ENCODE measurements around the gene SLC25A30.

DNA sequence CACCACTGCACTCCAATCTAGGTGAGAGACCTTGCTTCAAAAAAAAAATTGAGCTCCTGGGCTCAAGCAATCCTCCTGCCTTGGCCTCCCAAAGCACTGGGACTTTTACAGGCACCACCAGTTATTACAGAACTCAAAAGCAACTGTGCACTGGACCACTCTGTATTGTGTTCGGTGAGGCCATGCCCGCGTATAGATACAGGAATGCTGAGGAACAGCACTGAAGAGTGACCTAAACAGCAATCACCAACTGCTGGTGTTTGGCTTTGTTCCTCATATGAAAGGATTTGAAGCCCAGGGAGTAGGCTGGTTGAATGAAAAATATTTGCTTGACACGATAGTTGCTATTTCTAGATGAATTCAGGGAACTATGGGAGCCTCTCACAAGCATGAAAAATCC is 29.5 kb downstream of the SLC25A30 start:
- no peak for TF ChIP-seq SMAD1 (IDR thresholded peaks at IDR 0.05; ENCODE audit: low read depth, low read length, partially characterized antibody)
- TF ChIP-seq JUND (IDR thresholded peaks at IDR 0.05; ENCODE audit: borderline replicate concordance, low read depth, low read length): no peak
- no peak for TF ChIP-seq JUND (tag; IDR thresholded peaks at IDR 0.05; ENCODE audit: borderline replicate concordance, low read depth, low read length)
- TF ChIP-seq SIN3A (IDR thresholded peaks at IDR 0.05; ENCODE audit: borderline replicate concordance in 2 of 2, control insufficient read depth in 1 of 2, low read depth in 2 of 2, low read length in 2 of 2): no peak
- TF ChIP-seq CHD1 (IDR thresholded peaks at IDR 0.05; ENCODE audit: low read length): no peak
- TF ChIP-seq CEBPB (tag; IDR thresholded peaks at IDR 0.05): no peak
- no peak for TF ChIP-seq XRCC3 (IDR thresholded peaks at IDR 0.05)
- TF ChIP-seq SIN3B (IDR thresholded peaks at IDR 0.05; ENCODE audit: low read depth): no peak
- no peak for TF ChIP-seq ELK1 (CRISPR knock-in tag; IDR thresholded peaks at IDR 0.05)
- no peak for TF ChIP-seq CSDE1 (IDR thresholded peaks at IDR 0.05)

Measured in K562 (cell line).